ENCODE data around the gene PRKAR1B.
A peak's percentile ranks its signal among the peaks of the same experiment; 100 is the strongest.

The PRKAR1B gene

DNA sequence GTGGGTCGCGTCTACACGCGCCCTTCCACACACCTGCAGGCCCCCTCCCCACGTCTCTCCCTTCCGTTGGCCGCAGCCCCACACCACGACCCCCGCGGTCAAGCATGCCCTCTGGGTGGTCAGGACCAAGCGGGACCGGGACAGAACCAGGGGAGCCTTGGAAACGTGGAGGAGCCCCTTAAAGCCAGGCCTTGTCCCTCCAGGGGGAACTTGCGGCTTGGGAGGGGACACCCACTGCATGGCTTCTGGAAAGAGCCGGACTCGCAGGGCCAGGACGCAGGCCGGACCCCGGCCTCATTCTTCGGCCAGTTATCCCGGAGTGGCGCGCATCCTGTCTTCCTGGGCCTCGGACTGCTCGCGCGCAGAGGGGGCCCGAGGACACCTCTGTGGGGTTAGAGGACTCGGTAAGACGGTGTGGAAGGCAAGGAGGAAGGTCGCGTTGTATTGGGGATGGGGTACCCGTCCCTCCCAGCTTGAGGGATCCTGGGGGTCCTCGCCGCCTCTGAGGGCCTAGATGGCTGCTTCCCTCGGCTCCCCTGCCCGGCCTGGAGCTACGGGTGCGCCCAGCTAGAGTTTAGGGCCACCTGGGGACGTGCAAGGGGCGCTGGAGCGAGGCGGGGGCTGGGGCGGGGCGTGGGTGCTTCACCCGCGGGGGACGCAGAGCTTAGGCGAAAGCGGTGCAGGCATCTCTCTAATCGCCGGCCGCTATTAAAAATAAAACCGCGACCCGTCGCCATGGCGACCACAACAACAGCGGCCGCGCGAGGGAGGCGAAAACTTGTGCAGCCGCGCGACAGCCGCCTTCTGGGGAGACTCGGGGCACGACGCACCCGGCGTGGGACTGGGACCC is 205.6 kb downstream of the PRKAR1B start:
- DNase-seq (ENCODE audit: low read depth in 2 of 2), result no peak

DNA sequence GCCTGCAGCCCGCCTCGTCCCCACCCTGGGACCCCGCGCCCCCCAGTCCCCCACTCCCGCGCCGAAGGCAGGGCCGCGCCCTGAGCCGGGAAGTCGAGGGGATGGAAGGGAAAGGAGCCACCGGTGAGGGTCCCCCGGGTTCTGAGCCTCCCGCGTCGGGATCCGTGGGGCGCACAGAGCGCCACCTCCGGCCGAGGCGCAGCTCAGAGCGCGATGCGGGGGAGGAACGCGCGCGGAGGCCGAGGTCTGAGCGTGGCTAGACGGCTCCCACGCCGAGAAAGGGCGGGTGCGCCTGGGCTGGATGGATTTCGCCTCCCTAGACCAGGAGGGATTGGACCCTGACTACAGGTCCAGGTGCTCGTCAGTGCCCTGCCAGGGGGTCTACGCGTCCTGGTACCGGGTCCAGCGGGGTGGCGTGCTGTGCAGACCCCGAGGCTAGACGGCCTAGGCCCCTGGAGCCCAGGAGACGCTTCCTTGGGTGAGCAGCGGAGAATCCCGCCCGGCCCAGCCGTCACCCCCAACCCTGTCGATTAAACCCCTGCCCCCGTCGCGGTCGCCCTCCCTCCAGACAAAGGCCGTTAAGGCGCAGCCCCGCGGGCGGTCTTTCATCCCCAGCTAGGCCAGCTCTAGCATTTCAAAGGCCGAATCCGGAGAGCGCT is 206.4 kb downstream of the PRKAR1B start:
- no peak for DNase-seq (ENCODE audit: low read depth in 2 of 2)

DNA sequence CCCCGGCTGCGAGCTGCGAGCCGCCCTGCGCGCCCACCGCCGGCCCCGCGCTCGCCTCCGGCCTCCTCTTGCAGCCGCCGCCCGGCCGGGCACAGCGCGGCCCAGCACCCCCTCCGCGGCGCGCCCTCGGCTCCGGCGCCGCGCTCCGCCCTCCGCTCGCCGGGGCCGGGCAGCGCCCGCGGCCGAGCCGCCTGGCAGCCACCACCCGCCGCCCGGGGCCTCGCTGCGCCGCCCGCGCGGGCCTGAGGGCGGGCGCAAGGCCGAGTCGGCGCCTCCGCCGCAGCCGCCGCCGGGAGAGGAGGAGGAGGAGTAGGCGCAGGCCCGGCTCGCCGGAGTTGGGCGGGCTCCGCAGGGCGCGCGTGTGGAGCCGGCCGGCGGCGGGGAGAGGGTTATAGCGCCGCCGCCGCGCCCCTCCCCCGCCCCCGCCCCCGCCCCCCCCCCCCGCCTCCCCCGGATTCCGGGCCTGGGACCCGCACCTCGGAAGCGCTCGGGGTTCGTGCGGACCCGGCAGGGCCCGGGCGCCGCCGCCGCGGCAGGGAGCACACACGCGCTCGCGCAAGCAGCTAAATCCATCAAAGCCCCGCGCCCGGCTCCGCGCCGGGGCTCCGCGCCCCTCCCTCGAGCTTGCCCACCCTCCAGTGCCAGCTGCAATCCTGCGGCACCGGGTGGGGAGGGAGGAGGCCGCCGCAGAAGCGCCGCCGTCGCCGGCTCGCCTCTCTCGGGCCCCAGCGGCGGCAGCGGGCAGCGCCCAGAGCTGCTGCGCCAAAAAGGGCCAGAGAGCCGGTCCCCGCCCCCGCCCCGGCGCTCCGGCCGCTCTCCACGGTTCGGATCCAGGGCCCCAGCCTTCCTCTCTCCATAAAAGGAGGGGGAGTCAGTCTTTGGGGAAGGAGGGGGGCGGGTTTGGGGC is 207.3 kb downstream of the PRKAR1B start, which contains the start of gene PDGFA:
Gene PDGFA, minus strand, starts transcription at position 363 of the 907 bp plus-strand sequence. CDS start 845 bp downstream, outside the sequence.
- no peak for DNase-seq (ENCODE audit: low read depth in 2 of 2)

DNA sequence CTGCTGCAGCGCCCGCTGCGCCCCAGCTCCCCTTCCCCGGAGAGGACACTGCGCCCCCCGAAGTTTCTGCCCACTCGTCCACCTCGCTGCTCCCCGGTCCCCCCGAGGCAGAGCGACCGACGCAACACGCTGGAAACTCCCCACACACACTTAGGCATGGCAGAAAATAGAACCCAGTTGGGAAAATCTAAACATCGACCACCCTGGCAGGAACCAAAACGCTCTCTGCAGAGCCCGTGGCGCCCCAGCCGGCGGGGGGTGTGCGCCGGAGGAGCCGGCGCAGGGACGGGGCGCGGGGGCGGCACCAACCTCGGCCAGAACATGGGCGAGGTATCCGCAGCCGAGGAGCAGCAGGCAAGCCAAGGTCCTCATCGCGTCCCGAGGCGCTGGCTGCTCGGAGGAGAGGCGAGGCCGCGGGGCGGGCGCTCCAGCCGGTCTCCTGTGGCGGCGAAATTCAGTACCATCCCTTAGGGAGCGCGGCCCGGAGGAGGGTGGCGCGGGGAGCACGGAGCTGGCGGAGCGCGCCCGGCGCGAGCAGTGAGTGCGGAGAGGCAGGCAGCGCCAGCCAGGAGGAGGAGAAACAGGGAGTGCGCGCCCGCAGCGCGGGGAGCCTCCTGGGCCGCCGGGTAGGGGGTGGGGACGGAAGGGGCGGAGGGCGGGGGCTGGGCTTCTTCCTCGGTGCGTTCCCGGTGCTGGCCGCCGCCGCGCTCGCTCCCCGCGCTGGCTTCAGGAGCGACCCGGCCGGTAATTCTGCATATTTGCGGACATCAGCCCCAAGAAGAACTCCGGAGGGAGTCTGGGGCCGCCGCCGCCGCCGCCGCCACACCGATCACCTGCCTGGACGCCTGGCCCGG is 208.2 kb downstream of the PRKAR1B start:
- DNase-seq (ENCODE audit: low read depth in 2 of 2), result peak in 1 of 2 donors; percentile 27

DNA sequence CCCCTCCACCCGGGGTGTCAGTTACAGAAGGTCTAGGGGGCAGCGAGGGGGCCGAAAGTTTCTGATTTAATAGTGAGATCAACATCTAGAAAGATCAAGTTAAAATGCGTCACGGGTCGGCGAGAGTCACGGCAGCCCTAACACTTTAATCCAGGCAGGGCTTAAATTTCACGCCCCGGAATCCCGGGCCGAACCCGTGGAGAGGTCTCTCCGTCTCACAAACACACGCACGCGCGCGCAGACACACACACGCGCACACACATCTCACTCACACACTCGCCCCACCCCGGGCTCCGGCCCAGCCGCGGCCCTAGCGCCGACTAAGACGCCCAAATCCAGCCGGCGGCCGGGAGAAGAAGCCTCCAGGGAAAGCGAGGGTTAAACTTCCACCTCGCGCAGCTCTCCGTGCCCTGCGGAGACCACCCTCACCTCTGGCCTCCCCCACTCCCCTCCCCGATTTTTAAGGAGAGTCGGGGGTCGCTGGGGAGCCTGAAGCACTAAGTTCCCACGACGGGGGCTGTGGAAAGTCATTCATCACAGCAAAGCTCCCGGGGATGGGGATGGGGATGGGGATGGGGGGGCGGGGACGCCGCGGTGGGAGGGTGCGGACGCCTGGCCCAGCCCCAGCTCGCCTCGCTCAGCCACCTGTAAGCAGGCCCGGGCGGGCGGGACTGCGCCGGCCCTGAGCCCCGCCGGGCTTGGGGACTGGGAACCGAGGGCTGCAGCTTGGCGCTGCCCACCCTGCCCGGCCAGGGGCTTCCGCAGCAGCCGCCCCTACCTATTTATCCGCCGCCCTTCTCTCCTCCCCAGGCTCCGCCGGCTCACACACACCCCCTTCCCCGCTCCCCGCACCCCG is 209.1 kb downstream of the PRKAR1B start:
- DNase-seq (ENCODE audit: low read depth in 2 of 2), result no peak

DNA sequence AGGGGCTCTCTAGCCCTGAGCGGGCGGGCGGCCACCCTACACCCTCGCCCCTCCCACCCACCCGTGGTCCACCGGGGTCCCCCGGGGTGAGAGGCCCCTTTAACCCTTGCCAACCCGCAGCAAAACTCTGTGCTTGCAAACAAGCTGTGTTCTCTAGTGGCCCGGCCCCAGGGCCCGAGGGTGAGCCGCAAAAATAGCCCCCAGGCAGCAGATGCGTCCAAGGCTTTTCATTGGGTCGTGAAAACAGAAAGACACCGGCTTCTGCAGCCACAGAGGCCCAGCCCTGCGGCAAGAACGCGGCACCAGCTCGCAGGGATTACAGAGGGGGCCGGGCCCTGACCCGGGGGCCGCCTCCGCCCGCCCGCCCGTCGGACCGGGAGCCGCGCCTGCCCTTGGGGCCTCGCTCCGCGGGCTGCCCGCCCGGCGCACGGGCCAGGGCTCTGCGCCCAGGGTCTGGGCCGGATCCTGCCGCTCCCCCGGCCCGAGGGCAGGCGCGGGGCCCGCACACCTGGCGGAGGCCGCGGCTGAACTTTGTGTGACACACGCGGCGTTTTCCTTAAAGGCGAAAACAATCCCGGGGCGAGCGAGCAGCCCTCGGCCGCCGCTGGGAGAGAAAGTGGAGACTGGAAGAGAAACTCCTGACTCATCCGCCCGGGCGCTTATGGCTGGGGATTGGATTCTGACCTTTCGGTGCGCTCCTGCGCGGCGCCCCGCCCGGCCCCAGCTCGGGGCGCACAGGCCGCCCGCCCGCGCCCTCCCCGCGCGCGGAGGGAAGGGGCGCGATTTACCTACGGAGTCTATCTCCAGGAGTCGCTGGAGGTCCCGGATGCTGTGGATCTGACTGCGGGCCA is 210.2 kb downstream of the PRKAR1B start:
- DNase-seq (ENCODE audit: low read depth in 2 of 2), result no peak

DNA sequence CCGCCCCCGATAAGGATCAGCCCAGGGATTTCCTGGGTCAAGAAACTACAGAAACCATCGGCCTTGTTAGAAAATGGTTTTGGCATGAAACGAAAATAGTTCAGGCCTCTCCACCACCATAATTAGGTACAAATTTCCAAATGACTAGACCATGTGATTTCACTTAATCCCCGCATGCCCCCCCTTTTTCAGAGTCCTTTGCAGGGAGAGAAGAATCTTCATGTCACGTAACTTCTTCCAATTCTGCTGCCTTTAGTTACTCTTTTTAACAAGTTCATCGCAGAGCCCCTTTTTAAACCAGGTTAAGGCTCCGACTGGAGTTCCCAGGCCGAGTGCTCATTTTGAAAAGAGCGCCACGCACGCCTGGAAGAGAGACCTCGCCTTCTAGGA is 210.9 kb downstream of the PRKAR1B start:
- DNase-seq (ENCODE audit: low read depth in 2 of 2), result no peak

DNA sequence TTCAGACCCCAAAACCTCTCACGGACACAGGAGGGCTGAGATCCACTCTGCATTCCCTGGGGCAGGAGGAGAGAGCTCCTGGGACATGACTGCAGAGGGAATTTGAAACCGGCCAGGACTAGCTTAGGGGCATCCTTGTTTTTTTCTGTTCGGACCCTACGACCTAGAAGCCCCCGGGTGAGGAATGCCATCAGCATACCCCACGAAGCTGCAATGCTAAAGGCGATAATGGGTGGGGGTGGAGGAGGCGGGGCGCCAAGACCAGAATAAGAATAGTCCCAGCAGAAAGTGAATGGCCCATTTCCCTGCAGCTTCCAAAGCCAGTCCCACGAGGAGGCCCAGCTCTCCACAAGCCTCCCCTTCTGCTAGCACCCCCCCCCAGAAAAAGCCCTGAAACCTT is 211.5 kb downstream of the PRKAR1B start:
- DNase-seq (ENCODE audit: low read depth in 2 of 2), result no peak

DNA sequence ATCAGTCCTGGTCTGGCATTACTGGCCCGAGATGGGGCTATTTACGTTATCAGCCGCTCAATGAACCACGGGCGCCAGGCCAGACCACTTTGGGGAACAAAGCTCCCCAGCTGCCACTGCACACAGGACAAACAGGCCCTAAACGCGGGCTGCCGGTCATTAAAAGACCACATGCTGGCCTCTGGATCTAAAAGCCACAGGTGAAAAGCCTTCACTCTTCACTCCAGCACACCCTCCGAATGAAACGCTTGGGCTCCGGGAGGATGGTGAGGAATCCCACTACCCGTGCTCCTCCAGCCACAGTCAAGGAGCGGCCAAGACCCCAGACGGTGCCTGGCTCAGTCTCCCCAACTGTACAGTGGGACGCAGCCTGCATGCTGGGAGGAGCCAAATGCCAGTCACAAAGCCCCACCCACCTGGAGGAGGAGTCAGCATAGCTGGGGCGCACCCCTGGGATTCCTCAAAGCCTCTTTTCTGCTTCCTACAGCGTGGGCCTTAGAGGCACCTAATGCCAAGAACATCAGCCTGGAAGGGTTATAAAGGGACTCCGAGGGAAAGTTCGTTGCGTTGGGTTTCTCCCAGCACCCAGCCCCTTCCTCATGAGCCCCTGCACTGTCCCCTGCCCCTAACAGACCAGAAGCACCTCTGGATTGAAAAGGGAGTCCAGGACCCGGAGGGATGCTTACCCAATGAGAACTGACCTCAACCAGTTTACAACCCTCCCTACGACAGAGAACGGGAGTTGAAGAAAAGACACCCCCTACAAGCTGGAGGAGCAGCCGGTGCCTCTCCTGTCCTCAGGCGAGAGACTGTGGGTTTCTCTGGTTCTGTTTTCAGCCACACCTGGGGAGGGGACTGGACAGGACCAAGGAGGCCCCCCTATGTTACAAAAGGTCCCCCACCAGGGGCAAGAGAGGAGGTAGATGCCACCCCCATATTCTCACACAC is 212.2 kb downstream of the PRKAR1B start:
- DNase-seq (ENCODE audit: low read depth in 2 of 2), result no peak

DNA sequence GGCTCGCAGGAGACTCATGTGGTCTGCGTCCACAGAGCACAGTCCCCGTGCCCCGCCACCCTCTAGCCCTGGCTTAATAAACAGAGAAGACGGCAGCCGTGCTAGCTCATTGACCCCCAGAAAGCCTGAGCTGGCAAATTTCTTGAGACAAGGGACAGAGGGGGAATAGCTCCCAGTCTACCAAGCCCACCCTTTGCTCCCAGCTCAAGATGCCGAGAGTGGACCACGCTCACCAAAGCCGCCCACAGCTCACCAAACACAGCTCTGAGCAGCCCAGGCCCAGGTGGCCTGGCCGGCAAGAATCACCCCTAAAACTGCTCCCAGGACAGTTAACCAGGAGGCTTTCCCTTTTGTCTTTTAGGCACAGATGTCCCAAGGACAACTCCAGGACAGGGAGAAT is 212.8 kb downstream of the PRKAR1B start:
- DNase-seq (ENCODE audit: low read depth in 2 of 2), result no peak

DNA sequence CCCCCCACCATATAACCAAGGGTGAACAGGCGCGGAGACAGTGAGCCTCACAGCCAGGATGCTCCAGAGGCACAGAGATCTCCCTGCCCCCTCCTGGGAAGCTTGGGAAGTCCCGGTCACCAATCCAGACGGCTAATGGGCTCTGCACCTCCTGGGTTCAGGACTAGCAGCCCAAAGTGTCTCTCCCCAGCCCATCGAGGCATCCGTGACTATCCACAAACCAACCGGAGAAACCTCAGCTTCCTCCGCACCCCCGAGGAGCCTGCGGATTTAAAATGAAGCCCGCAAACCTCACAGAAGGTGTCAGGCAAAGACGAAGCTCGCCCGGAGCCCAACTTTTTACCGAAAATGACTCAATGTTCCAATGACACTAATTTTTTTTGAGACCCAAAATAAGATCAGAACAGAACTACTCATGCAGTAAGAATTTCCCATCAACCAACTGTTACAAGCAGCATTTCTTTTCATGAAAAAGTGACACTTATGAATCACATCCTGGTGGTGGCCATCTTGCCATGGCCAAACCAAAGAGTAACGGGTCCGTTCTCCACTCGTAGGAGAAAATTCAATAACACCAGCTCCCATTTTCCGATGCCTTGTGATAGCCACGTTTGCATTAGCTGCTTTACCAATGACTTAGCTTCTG is 213.4 kb downstream of the PRKAR1B start:
- no peak for DNase-seq (ENCODE audit: low read depth in 2 of 2)

DNA sequence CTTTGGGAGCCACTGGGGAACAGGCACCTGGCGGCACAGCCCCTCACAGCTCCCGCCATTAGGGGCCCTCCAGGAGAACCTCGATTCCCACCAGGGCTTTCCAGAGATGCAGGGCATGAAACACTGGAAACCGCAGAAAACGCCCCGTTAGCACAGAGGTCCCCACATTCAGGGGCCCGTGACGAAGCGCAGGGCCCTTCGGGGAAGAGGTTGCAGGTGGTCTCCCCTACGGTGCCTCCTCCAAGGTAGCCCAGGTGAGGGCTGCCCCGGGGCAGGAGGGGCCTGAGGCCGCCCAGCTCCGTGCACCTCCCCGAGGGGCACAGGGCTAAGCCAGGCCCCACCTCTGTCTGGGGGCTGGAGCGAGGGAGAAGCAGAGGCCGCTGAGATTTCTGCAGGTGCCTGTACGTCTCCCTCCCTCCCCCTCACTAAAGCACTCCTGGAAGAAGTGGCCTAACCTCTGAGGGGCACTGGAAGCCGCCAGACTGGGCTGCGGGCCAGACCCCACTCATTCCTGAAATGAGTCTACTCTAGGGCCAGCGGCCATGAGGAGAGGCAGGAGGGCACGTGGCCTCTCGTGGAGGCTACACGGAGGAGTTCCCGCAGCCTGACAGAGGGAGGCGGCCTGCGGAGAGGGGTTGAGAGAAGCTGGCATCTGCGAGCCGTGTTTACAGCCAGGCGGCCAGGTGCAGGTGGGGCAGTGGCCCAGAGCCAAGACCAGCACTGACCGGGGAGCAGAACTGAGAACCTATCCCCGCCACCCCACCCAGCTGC is 214.4 kb downstream of the PRKAR1B start:
- DNase-seq (ENCODE audit: low read depth in 2 of 2), result no peak

DNA sequence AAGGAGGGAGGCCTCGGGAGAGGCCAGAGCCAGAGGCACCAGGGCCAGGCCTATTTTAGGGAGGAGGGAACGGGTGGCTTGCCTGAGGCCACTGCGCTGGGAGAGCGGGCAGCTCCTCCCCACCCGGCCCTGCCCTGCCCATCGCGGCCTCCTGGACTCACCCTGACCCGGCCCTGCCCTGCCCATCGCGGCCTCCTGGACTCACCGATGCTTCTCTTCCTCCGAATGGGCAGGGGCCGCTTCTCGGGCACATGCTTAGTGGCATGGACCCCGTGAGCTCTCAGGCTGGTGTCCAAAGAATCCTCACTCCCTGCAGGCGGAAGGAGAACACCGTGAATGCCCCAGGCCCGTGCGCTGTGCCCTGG is 215.0 kb downstream of the PRKAR1B start:
- no peak for DNase-seq (ENCODE audit: low read depth in 2 of 2)

DNA sequence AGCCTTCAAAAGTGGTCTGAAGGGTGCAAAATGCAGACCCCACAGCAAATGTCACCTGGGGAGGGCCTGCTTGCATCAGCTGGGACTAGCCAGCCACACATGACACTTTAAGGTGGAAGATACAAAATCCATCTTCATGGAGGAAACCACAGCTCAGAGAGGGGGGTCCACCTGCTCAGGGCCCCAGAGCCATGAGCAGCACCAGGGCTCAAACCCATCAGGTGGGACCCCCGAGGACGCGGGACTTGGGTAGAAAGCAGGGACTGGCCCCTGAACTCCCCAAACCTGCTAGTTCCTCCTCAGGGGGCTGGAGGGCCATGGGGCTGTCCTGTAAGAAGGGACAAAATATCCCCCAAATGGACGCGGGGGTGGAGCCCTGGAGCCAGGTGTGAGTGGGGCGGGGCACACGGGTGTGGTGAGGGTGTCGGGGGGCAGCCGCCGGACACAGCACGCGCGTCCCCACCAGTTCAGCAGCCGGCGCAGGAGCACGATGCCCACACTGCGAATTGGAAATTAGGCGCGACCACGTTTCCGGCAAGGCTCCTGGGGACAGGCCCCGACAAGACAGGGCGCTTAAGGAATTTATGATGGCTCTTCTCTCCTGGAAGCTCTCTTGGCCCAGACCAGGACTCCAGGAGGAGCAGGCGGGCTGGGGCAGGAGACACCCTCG is 215.5 kb downstream of the PRKAR1B start:
- no peak for DNase-seq (ENCODE audit: low read depth in 2 of 2)

DNA sequence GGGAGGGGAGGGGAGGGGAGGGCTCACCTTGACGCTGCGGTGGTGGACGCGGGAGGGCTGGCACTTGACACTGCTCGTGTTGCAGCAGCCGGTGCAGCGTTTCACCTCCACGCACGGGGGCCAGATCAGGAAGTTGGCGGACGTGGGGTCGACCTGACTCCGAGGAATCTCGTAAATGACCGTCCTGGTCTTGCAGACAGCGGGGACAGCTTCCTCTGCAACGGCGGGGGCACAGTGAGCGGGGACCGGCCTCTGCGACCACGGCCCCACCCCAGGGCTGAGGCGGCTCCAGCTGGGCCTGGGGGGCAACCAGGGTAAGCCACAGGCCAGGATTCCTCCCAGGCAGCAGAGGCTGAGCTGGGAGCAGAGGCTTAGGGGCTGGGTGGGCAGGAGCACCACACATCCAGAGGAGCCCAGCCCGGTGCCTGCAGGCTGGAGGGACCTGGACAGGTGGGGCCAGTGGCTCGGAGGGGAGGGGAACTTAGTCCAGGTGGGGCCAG is 216.2 kb downstream of the PRKAR1B start:
- no peak for DNase-seq (ENCODE audit: low read depth in 2 of 2)

DNA sequence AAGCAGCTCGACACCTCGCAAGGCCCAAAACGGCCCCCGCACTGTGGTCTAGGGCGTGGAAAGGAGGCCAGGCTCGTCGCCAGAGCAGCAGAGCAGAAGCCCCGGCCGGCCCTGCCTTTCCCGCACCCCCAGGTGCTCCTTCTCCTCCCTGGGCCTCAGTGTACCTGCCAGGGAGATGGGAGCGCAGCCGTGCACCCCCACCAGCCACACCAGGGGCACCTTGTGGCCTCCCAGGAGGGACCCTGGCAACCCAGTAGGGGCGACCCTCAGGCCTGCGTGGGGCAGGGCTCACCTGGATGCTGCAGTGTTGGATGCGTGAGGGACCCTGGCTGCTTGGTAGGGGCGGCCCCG is 217.0 kb downstream of the PRKAR1B start:
- DNase-seq (ENCODE audit: low read depth in 2 of 2), result no peak

Measured in stimulated activated CD4-positive, alpha-beta T cell treated with anti-CD3 and anti-CD28 coated beads, Interleukin-1b, Interleukin-23, amount 100 ng/mL, for 1 hour (primary cell).